Natural killer cell (primary cell): ENCODE measurements around the gene EFHD1. TPM values are rescaled to one million over a fixed set of nuclear protein-coding genes. Genes with fewer than 3 reads are reported as not detected.

Experiments
- ATAC-seq, 3 donors: fragments of 150-1000 bp in 2 of 3; fragments of 200-7000 bp in 1 of 3; cut with Tn5 transposase; 1 replicate in 1 of 3; 2 replicates in 2 of 3; pipeline ENCODE4 v1.10.0; 2021; ENCODE audit warnings: mild to moderate bottlenecking in 2 of 3, moderate library complexity in 2 of 3
- DNase-seq, 2 donors: peaks; one replicate each; pipeline versions ENCODE4 v3.0.0 to v3.0.0-alpha.2; 2013 to 2021; ENCODE audit warnings: mixed read lengths in 1 of 2
- H3K27ac ChIP-seq: one replicate; pipeline ENCODE4 v1.5.1; 2013; ENCODE audit warnings: mild to moderate bottlenecking, low read length
- H3K27me3 ChIP-seq: one replicate; pipeline ENCODE4 v1.6.1; 2013; ENCODE audit warnings: low read length; ENCODE audit not compliant: control insufficient read depth, insufficient read depth
- H3K36me3 ChIP-seq: one replicate; pipeline ENCODE4 v1.6.1; 2013; ENCODE audit warnings: low read length; ENCODE audit not compliant: control insufficient read depth, insufficient read depth
- H3K4me1 ChIP-seq: one replicate; pipeline ENCODE4 v1.6.1; 2013; ENCODE audit warnings: low read length; ENCODE audit not compliant: control insufficient read depth, insufficient read depth
- H3K4me3 ChIP-seq: one replicate; pipeline ENCODE4 v1.5.1; 2013; ENCODE audit warnings: low read length
- H3K9me3 ChIP-seq: one replicate; pipeline ENCODE4 v1.6.1; 2013; ENCODE audit warnings: low read length; ENCODE audit not compliant: control insufficient read depth, insufficient read depth
- H3K27ac Mint-ChIP-seq, 2 donors: one replicate each; pipeline ENCODE4 v1.8.0; 2022; ENCODE audit warnings: mild to moderate bottlenecking in 2 of 2, mixed read lengths in 2 of 2, moderate library complexity in 1 of 2
- H3K27me3 Mint-ChIP-seq, 2 donors: one replicate each; pipeline ENCODE4 v1.8.0; 2022; ENCODE audit warnings: low read depth in 2 of 2, mixed read lengths in 2 of 2
- H3K36me3 Mint-ChIP-seq: one replicate; pipeline ENCODE4 v1.8.0; 2022; ENCODE audit warnings: mixed read lengths
- H3K4me1 Mint-ChIP-seq, 2 donors: one replicate each; pipeline ENCODE4 v1.8.0; 2022; ENCODE audit warnings: mixed read lengths in 2 of 2
- H3K4me3 Mint-ChIP-seq: one replicate; pipeline ENCODE4 v1.8.0; 2022; ENCODE audit warnings: mild to moderate bottlenecking, moderate library complexity, mixed read lengths
- H3K9me3 Mint-ChIP-seq, 2 donors: one replicate each; pipeline ENCODE4 v1.8.0; 2022; ENCODE audit warnings: mixed read lengths in 2 of 2
- WGBS: methylation state at CpG from one replicate; pipeline ENCODE4 v1.1.7; 2013; ENCODE audit warnings: missing lambda C conversion rate; ENCODE audit not compliant: insufficient coverage; 5-methylcytosine and 5-hydroxymethylcytosine counted together
- intact Hi-C: fragments of 100-400 bp; cut with micrococcal nuclease; formaldehyde crosslinking; loops from one replicate; pipeline ENCODE4 v1.14.2; 2022
- total RNA-seq, 4 donors: library from RNA; stranded (reverse); fragments of 120-200 nt in 1 of 4; gene quantifications; one replicate each; pipeline versions ENCODE4 v1.2.3 to v1.2.4, GENCODE V29; 2013 to 2022
- TF ChIP-seq, protein P1 (sequence below): fragments of 200-600 bp; IDR thresholded peaks from one replicate; pipeline ENCODE4 v1.8.0; 2022; ENCODE audit warnings: antibody characterized with exemption

Gene EFHD1
- total RNA-seq, 3 donors from 2014 or later (not counting 1 experiment from before 2014, with no cell fraction given) = 0.58 TPM; not detected in 2

DNA sequence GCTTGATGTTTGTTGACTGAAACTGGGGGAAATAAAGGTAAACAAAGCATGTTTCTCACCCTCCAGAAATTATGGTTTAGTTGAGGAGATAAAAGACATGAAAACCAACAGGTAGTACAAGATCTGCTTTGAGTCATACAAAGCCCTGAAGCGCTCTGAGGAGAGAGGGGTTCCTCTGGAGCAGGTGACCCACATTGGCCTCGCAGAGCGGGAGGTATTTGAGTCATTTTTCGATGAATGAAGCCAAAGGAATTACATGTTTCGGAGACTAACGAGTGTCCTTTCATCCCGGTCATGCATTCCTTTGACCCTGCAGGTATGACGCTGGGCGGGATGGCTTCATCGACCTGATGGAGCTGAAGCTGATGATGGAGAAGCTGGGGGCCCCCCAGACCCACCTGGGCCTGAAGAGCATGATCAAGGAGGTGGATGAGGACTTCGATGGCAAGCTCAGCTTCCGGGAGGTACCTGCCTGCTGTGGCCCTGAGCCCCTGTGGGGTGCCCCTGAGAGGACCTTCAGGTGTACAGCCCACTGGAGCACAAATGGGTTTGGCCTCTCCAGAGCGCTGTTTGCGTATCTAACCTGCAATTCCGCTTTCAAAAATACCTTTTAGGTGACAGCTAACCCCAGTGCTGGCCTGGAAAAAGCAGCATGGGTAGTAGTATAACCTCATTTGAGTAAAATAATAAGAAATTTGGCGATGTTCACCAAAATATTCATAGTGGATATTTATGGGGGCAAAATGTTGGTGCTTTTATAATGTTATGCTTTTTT lies 29.3 kb downstream of the EFHD1 start:
- Histone ChIP-seq H3K36me3 (no peaks in the 10 kb centered on the region), H3K27ac (no peak overlapping the region), H3K4me1 (no peaks in the 10 kb centered on the region), H3K4me3 (no peak overlapping the region), H3K9me3 (no peaks in the 10 kb centered on the region), H3K27me3 (no peaks in the 10 kb centered on the region)
- WGBS = 91% methylated on average over 16 of the region's 16 CpGs
- TF ChIP-seq, protein P1, sequence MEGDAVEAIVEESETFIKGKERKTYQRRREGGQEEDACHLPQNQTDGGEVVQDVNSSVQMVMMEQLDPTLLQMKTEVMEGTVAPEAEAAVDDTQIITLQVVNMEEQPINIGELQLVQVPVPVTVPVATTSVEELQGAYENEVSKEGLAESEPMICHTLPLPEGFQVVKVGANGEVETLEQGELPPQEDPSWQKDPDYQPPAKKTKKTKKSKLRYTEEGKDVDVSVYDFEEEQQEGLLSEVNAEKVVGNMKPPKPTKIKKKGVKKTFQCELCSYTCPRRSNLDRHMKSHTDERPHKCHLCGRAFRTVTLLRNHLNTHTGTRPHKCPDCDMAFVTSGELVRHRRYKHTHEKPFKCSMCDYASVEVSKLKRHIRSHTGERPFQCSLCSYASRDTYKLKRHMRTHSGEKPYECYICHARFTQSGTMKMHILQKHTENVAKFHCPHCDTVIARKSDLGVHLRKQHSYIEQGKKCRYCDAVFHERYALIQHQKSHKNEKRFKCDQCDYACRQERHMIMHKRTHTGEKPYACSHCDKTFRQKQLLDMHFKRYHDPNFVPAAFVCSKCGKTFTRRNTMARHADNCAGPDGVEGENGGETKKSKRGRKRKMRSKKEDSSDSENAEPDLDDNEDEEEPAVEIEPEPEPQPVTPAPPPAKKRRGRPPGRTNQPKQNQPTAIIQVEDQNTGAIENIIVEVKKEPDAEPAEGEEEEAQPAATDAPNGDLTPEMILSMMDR = no peak
- no peak overlapping the region for H3K4me3 Mint-ChIP-seq
- no peaks in the 10 kb centered on the region for H3K9me3 Mint-ChIP-seq
- H3K27ac Mint-ChIP-seq = no peak overlapping the region
- ATAC-seq (no peak), DNase-seq (no peak)
- no peaks in the 10 kb centered on the region for H3K36me3 Mint-ChIP-seq
- H3K4me1 Mint-ChIP-seq = peaks cover 0 to 4% of the 10 kb centered on the region in 2 donors
- intact Hi-C loops = no loop called here
- peaks cover 0 to 3% of the 10 kb centered on the region in 2 donors for H3K27me3 Mint-ChIP-seq

DNA sequence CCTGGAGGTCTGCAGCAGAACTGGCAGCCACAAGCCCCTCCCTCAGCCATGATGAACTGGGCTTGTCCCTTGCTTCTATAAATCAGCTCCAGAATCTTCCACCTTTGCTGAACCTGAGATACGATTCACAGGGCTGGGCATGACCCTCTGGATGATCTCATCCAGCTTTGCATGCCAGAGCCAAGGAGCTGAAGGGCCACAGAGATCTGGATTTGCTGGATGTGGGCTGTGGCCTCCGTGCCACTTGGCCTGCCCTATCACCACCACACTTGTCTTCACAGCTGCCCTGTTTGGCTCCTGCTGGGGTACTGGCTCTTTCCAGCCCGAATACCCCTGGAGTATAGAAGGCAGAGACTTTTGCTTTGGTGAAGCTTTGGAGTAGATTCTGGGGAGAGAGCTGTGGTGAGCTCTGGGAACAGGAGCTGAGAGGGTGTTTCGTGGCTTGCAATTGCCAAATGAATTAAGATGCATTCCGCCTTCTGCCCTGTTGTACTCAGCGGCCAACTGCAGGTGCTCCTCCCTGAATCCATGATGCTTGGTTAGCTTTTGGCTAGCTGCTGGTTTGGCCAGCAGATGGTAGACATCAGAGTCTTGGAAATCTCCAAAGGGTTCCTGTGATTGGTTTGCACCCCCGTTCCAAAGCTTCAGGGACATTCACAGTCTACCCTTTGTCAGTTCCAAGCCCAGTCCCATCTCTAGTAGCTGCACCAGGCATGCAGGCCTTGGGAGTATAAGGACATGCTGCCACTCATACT lies 32.8 kb downstream of the EFHD1 start:
- Mint-ChIP-seq H3K9me3 (no peaks in the 10 kb centered on the region), H3K27ac (no peak overlapping the region), H3K4me1 (no peaks in the 10 kb centered on the region), H3K27me3 (peaks cover 7% of the 10 kb centered on the region in 2 donors), H3K36me3 (no peaks in the 10 kb centered on the region), H3K4me3 (no peak overlapping the region)
- ATAC-seq (no peak), DNase-seq (no peak)
- H3K27ac ChIP-seq = no peak overlapping the region
- TF ChIP-seq, protein P1 = no peak
- intact Hi-C loops = no loop called here
- no peaks in the 10 kb centered on the region for H3K4me1 ChIP-seq
- no peaks in the 10 kb centered on the region for H3K36me3 ChIP-seq
- 88% methylated on average over 7 of the region's 7 CpGs for WGBS
- H3K27me3 ChIP-seq = no peaks in the 10 kb centered on the region
- H3K4me3 ChIP-seq = no peak overlapping the region
- no peaks in the 10 kb centered on the region for H3K9me3 ChIP-seq

DNA sequence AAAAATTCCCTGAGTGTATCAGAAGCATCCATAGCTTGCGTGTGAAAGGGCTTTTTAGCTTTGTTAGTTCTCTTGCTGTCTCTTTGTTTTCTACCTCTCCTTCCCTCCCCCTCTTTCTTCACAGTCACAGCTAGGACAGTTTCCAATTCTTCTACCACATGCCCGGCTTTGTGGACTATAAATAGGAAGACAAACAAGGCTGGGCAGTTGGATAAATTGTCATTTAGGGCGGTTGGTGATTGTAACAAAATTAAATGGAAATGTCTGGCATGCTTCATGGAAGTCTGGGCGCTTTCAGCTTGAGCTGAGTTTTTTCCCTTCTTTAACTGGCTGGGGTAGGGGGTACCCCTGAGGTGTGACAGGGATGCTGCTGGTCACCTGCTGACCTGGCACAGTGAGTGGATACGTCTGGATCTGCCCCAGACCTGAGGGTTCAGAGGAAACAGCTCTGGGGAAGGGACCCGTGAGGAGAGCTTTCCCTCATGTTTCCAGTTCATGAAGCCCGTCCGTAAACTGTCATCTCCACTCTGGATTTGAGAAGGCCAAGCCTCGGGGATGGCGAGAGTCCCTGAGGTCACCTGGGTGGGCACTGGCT lies 34.7 kb downstream of the EFHD1 start:
- Histone ChIP-seq H3K9me3 (no peaks in the 10 kb centered on the region), H3K27ac (no peak overlapping the region), H3K36me3 (no peaks in the 10 kb centered on the region), H3K4me1 (no peaks in the 10 kb centered on the region), H3K4me3 (no peak overlapping the region), H3K27me3 (no peaks in the 10 kb centered on the region)
- TF ChIP-seq, protein P1 = no peak
- Mint-ChIP-seq H3K36me3 (no peaks in the 10 kb centered on the region), H3K27me3 (peaks cover 6 to 7% of the 10 kb centered on the region in 2 donors), H3K27ac (no peak overlapping the region), H3K9me3 (no peaks in the 10 kb centered on the region), H3K4me3 (no peak overlapping the region), H3K4me1 (no peaks in the 10 kb centered on the region)
- WGBS = 90% methylated on average over 10 of the region's 10 CpGs
- intact Hi-C loops = no loop called here
- ATAC-seq (no peak), DNase-seq (no peak)
